Fibroblast of lung (primary cell): Measurements from ENCODE around the gene IQGAP2.

ENCODE experiments used
- CTCF ChIP-seq, 2 donors: IDR thresholded peaks in 1 of 2; conservative IDR thresholded peaks in 1 of 2; 1 replicate in 1 of 2; 2 replicates in 1 of 2; pipeline ENCODE4 v1.5.1; 2011 to 2012; ENCODE audit warnings: low read length in 2 of 2, control low read depth in 1 of 2, inconsistent platforms in 1 of 2, low read depth in 1 of 2, mild to moderate bottlenecking in 1 of 2
- EZH2 ChIP-seq: IDR thresholded peaks from 2 replicates; pipeline ENCODE4 v1.5.1; 2012; ENCODE audit warnings: low read length, control low read depth, mild to moderate bottlenecking; ENCODE audit errors: missing control alignments

GRCh38 chr5:76591366-76591765 lies 188.3 kb downstream of the IQGAP2 start:
- TF ChIP-seq CTCF (conservative IDR thresholded peaks at IDR 0.05 in 1 of 2, IDR thresholded peaks at IDR 0.05 in 1 of 2; ENCODE audit: low read depth in 1 of 2, low read length in 2 of 2) (no peak), EZH2 (no peak)
